ENCODE measurements around the gene ANGEL2. TPM values are rescaled to one million over a fixed set of nuclear protein-coding genes. Genes with fewer than 3 reads are reported as not detected.

Gene ANGEL2
- total RNA-seq, 1 experiment from 2014 or later: 25.5 TPM

DNA sequence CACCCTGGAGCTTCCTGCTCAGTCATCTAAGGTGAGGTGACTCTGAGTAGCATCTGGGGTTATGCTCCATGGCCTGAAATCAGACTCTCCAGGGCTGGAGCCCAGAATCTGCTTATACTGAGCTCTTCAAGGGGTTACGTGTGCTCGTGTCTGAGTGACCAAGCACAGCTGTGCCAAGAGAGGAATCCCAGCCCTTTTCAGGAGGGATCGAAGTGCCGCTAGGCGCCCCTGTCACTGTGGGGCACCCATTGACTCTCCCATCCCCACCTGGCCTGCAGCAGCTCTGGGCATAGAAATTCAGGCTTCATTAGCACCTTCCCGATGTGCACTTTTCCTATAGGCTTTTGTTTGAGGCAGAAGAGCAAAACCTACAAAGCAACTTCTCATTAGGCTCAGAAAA, 51.6 kb downstream of the ANGEL2 start (continued):
- TF ChIP-seq EZH2phosphoT487 (IDR thresholded peaks at IDR 0.05; ENCODE audit: borderline replicate concordance): no peak
- no peak for TF ChIP-seq CBX3 (IDR thresholded peaks at IDR 0.05; ENCODE audit: low read depth)
- TF ChIP-seq, protein P1, sequence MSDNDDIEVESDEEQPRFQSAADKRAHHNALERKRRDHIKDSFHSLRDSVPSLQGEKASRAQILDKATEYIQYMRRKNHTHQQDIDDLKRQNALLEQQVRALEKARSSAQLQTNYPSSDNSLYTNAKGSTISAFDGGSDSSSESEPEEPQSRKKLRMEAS (IDR thresholded peaks at IDR 0.05): no peak

DNA sequence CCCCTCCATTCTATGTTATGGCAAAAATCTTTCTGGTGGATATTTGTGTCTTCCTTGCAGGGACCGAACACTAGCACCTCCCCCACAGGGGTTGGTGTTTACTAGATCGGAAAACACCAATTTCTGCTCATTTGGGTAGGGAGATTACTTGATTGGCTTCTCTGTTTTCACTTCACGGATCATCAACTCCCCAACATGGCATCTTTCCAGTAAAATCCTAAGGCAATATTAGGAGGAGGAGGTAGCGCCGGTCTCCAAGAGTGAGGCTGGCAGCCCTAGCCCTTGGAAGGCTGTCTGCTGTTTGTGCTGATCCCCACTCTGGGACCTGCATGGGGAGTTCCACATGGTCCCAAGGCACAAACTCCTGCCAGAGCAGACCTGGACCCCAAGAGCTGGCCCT, 53.2 kb downstream of the ANGEL2 start:
- Histone ChIP-seq H3K9ac (ENCODE audit: low read length) (no peak overlapping the region), H3K9me2 (ENCODE audit: insufficient read depth) (no peaks in the 10 kb centered on the region), H3K27me3 (ENCODE audit: insufficient read depth, low read length) (no peaks in the 10 kb centered on the region), H2AFZ (ENCODE audit: low read depth, low read length, poor library complexity, severe bottlenecking) (no peak overlapping the region), H3K4me2 (ENCODE audit: low read length) (no peak overlapping the region), H3K4me1 (ENCODE audit: control insufficient read depth in 1 of 2, insufficient read depth in 2 of 2, low read length in 2 of 2) (peaks cover 0 to 1% of the 10 kb centered on the region in 2 experiments; a peak in 2 of 4 replicates), H4K20me1 (ENCODE audit: insufficient read depth) (no peaks in the 10 kb centered on the region), H3K36me3 (ENCODE audit: control insufficient read depth in 1 of 2, insufficient read depth in 2 of 2, low read length in 2 of 2) (no peaks in the 10 kb centered on the region), H3K4me3 (replicated peaks in 1 of 2; ENCODE audit: low read depth in 1 of 2, low read length in 2 of 2) (no peak overlapping the region), H3K9me3 (ENCODE audit: control insufficient read depth in 1 of 2, insufficient read depth in 1 of 2, low read depth in 1 of 2, low read length in 2 of 2) (no peaks in the 10 kb centered on the region), H3K79me2 (ENCODE audit: insufficient read depth, low read length) (no peaks in the 10 kb centered on the region), H3K27ac (ENCODE audit: low read depth, low read length) (no peak overlapping the region)
- intact Hi-C loops (cut with micrococcal nuclease): no loop called here
- no TSS peak for BruUV-seq (replicated peaks)
- ChIA-PET RAD21 (ENCODE audit: low non-redundant PET in 1 of 2, low total read pairs in 2 of 2, uncharacterized antibody in 2 of 2, unreplicated experiment in 2 of 2) (no interaction called here), CTCF (no interaction called here), POLR2A (no interaction called here)
- TF ChIP-seq, protein P1 (IDR thresholded peaks at IDR 0.05): no peak
- no peak for ATAC-seq
- DNase-seq (ENCODE audit: low read depth, low spot score): no peak

DNA sequence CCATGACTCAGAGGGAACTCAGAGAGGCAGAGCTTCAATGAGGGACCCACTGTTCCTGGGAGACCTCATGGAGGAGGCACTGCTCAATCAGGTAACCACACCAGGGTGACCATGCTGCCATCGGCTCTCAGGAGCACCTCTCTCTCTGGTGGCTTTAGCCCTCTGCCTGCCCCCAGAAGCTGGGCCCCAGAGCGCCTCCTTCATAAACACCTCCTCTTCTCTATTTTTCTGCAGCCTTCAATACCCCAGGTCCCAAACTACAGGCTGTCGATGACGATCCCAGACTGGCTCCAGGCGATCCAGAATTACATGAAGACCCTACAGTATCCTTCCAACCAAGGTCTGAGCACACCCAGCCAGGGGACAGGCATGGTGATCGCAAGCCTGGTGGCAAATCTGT, 54.7 kb downstream of the ANGEL2 start:
- ATAC-seq (no peak), DNase-seq (ENCODE audit: low read depth, low spot score) (no peak)
- no TSS peak for BruUV-seq (replicated peaks)
- Histone ChIP-seq H3K27me3 (ENCODE audit: insufficient read depth, low read length) (no peaks in the 10 kb centered on the region), H3K4me2 (ENCODE audit: low read length) (no peak overlapping the region), H3K36me3 (ENCODE audit: control insufficient read depth in 1 of 2, insufficient read depth in 2 of 2, low read length in 2 of 2) (no peaks in the 10 kb centered on the region), H3K79me2 (ENCODE audit: insufficient read depth, low read length) (no peaks in the 10 kb centered on the region), H4K20me1 (ENCODE audit: insufficient read depth) (no peaks in the 10 kb centered on the region), H3K9me2 (ENCODE audit: insufficient read depth) (no peaks in the 10 kb centered on the region), H3K4me3 (replicated peaks in 1 of 2; ENCODE audit: low read depth in 1 of 2, low read length in 2 of 2) (no peak overlapping the region), H3K27ac (ENCODE audit: low read depth, low read length) (no peak overlapping the region), H2AFZ (ENCODE audit: low read depth, low read length, poor library complexity, severe bottlenecking) (no peak overlapping the region), H3K9ac (ENCODE audit: low read length) (no peak overlapping the region), H3K9me3 (ENCODE audit: control insufficient read depth in 1 of 2, insufficient read depth in 1 of 2, low read depth in 1 of 2, low read length in 2 of 2) (no peaks in the 10 kb centered on the region), H3K4me1 (ENCODE audit: control insufficient read depth in 1 of 2, insufficient read depth in 2 of 2, low read length in 2 of 2) (no peaks in the 10 kb centered on the region)
- ChIA-PET CTCF (no interaction called here), RAD21 (ENCODE audit: low non-redundant PET in 1 of 2, low total read pairs in 2 of 2, uncharacterized antibody in 2 of 2, unreplicated experiment in 2 of 2) (no interaction called here), POLR2A (no interaction called here)
- intact Hi-C loops (cut with micrococcal nuclease): no loop called here
- TF ChIP-seq POLR2A (IDR thresholded peaks at IDR 0.05; ENCODE audit: borderline replicate concordance, extremely low read depth, insufficient read depth, insufficient read length) (no peak), EZH2 (IDR thresholded peaks at IDR 0.05) (no peak), JUND (IDR thresholded peaks at IDR 0.05) (no peak), ELF1 (IDR thresholded peaks at IDR 0.05; ENCODE audit: borderline replicate concordance, low read depth) (no peak), SRF (IDR thresholded peaks at IDR 0.05; ENCODE audit: low read depth) (no peak), ZFX (IDR thresholded peaks at IDR 0.05) (no peak), YY1 (IDR thresholded peaks at IDR 0.05; ENCODE audit: extremely low read depth, insufficient replicate concordance, low read depth, low read length) (no peak), SP1 (IDR thresholded peaks at IDR 0.05; ENCODE audit: low read depth) (no peak), ZNF274 (IDR thresholded peaks at IDR 0.05; ENCODE audit: low read depth, low read length) (no peak), RAD21 (IDR thresholded peaks at IDR 0.05; ENCODE audit: low read depth) (no peak)
- TF ChIP-seq, protein P2, sequence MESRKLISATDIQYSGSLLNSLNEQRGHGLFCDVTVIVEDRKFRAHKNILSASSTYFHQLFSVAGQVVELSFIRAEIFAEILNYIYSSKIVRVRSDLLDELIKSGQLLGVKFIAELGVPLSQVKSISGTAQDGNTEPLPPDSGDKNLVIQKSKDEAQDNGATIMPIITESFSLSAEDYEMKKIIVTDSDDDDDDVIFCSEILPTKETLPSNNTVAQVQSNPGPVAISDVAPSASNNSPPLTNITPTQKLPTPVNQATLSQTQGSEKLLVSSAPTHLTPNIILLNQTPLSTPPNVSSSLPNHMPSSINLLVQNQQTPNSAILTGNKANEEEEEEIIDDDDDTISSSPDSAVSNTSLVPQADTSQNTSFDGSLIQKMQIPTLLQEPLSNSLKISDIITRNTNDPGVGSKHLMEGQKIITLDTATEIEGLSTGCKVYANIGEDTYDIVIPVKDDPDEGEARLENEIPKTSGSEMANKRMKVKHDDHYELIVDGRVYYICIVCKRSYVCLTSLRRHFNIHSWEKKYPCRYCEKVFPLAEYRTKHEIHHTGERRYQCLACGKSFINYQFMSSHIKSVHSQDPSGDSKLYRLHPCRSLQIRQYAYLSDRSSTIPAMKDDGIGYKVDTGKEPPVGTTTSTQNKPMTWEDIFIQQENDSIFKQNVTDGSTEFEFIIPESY (IDR thresholded peaks at IDR 0.05; ENCODE audit: extremely low read depth, insufficient replicate concordance, low read length): no peak
- TF ChIP-seq, protein P3, sequence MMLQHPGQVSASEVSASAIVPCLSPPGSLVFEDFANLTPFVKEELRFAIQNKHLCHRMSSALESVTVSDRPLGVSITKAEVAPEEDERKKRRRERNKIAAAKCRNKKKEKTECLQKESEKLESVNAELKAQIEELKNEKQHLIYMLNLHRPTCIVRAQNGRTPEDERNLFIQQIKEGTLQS (IDR thresholded peaks at IDR 0.05): no peak

Data from HCT116 (cell line).